Spleen (tissue), 7 donors: ENCODE results near the gene PNPO.

Experiments used
- CTCF ChIP-seq, 11 experiments: fragments of 200-600 bp in 7 of 11; fragments of 450-650 bp in 4 of 11; sonication (generic) in 4 of 11; IDR thresholded peaks in 8 of 11; conservative IDR thresholded peaks in 3 of 11; 1 replicate in 7 of 11; 2 replicates in 4 of 11; pipeline versions ENCODE4 v1.4.0 to v1.8.0; 2016 to 2021; ENCODE audit warnings: antibody characterized with exemption in 11 of 11, inconsistent platforms in 4 of 11, mild to moderate bottlenecking in 1 of 11
- POLR2A ChIP-seq, 3 donors: fragments of 450-650 bp; IDR thresholded peaks; one replicate each; pipeline ENCODE4 v1.5.1; 2017; ENCODE audit warnings: antibody characterized with exemption in 3 of 3, mild to moderate bottlenecking in 1 of 3
- POLR2AphosphoS5 ChIP-seq, 3 donors: sonication (generic); formaldehyde crosslinking; IDR thresholded peaks; one replicate each; pipeline ENCODE4 v1.5.1; 2017; ENCODE audit warnings: antibody characterized with exemption in 3 of 3
- donor health status: DM: no; HTN: no; CAD: no; lungs with moderate emphysema.
- donor health status: DM: no; HTN: no; CAD: no.
- donor health status: DM: no; HTN: no; CAD: no.

DNA sequence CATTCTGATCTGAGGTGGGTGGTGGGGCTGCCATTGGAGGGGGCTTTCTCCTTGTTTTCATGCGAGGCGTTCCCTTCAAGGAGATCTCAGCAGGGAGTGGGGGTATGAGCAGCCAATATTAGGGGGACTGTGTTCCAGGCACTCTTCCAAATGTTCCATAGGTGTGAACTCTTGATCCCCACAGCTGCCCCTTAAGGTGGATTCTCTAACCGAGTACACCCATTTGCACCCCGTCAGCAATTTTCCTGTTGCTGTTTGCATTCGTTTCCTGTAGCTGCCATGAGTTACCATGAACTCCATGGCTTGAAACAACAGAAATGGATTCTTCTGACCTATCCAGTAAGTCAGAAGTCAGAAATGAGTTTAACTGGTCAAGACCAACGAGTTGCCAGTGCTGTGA, 20.0 kb downstream of the PNPO start:
- TF ChIP-seq CTCF (IDR thresholded peaks at IDR 0.05 in 8 of 11, conservative IDR thresholded peaks at IDR 0.05 in 3 of 11) (no peak), POLR2AphosphoS5 (IDR thresholded peaks at IDR 0.05) (no peak), POLR2A (IDR thresholded peaks at IDR 0.05) (no peak)
